H1 (cell line): ENCODE data around the gene DGKH. TPM values are rescaled to one million over a fixed set of nuclear protein-coding genes. Genes with fewer than 3 reads are reported as not detected.

Experiments
- CTCF ChIA-PET: fragments of 300-600 bp; sonication (Branson Sonifier 250); formaldehyde crosslinking; loops from one replicate; lab custom pipeline; 2021; ENCODE audit not compliant: partially characterized antibody; lab: Charles Lee
- POLR2A ChIA-PET: fragments of 300-600 bp; sonication (Branson Sonifier 250); formaldehyde crosslinking; loops from one replicate; lab custom pipeline; 2021; ENCODE audit warnings: inconsistent platforms; ENCODE audit not compliant: partially characterized antibody; lab: Charles Lee
- DNase-seq, 2 experiments: peaks; one replicate each; pipeline versions ENCODE4 v3.0.0 to v3.0.0-alpha.2; 2010 to 2022; ENCODE audit warnings: low spot score in 2 of 2, low read depth in 1 of 2, mixed read lengths in 1 of 2
- FAIRE-seq: peaks from 2 replicates; lab custom pipeline; 2011; peaks lifted over from hg19 to GRCh38; lab: Jason Lieb, UNC
- H2AFZ ChIP-seq: 2 replicates; pipeline ENCODE4 v1.8.1; 2012; ENCODE audit warnings: low read length, inconsistent platforms
- H2AK5ac ChIP-seq: 2 replicates; pipeline ENCODE4 v1.6.1; 2013; ENCODE audit warnings: low read depth, low read length
- H2BK120ac ChIP-seq: replicated peaks from 2 replicates; pipeline ENCODE3; 2013; ENCODE audit warnings: low read depth, low read length, inconsistent platforms
- H2BK12ac ChIP-seq: 2 replicates; pipeline ENCODE4 v1.6.1; 2013; ENCODE audit warnings: low read depth, low read length
- H2BK15ac ChIP-seq: 2 replicates; pipeline ENCODE4 v1.6.1; 2013; ENCODE audit warnings: low read length
- H2BK20ac ChIP-seq: 2 replicates; pipeline ENCODE4 v1.6.1; 2013; ENCODE audit warnings: low read length
- H2BK5ac ChIP-seq: 2 replicates; pipeline ENCODE4 v1.6.1; 2013; ENCODE audit warnings: low read depth, low read length
- H3K14ac ChIP-seq: 2 replicates; pipeline ENCODE4 v1.6.1; 2013; ENCODE audit warnings: inconsistent platforms; ENCODE audit not compliant: insufficient read length
- H3K18ac ChIP-seq: 2 replicates; pipeline ENCODE4 v1.6.1; 2013; ENCODE audit warnings: low read length; ENCODE audit errors: extremely low read depth
- H3K23ac ChIP-seq: 2 replicates; pipeline ENCODE4 v1.6.1; 2013; ENCODE audit warnings: inconsistent platforms; ENCODE audit not compliant: insufficient read length
- H3K23me2 ChIP-seq: 2 replicates; pipeline ENCODE4 v1.6.1; 2013; ENCODE audit warnings: low read depth, low read length
- H3K27ac ChIP-seq: 2 replicates; pipeline ENCODE4 v1.6.1; 2011; ENCODE audit warnings: low read depth, low read length, inconsistent platforms
- H3K27me3 ChIP-seq, 4 experiments: replicated peaks in 1 of 4; 1 replicate in 1 of 4; 2 replicates in 3 of 4; pipeline versions ENCODE4 v1.6.1 to v1.8.1; 2011 to 2013; ENCODE audit warnings: low read length in 3 of 4, mild to moderate bottlenecking in 3 of 4, inconsistent platforms in 2 of 4, mixed read lengths in 2 of 4, moderate library complexity in 1 of 4; ENCODE audit not compliant: control insufficient read depth in 3 of 4, insufficient read depth in 3 of 4; ENCODE audit errors: extremely low read depth in 1 of 4
- H3K36me3 ChIP-seq, 4 experiments: 2 replicates each; pipeline versions ENCODE4 v1.6.1 to v1.8.1; 2011 to 2013; ENCODE audit warnings: mild to moderate bottlenecking in 4 of 4, low read length in 3 of 4, moderate library complexity in 2 of 4, control low read depth in 1 of 4, inconsistent platforms in 1 of 4; ENCODE audit not compliant: insufficient read depth in 4 of 4, control insufficient read depth in 2 of 4
- H3K4ac ChIP-seq: replicated peaks from 2 replicates; pipeline ENCODE3; 2013; ENCODE audit warnings: low read length, low read depth, mixed read lengths, inconsistent platforms; ENCODE audit not compliant: insufficient read length
- H3K4me1 ChIP-seq, 4 experiments: replicated peaks in 1 of 4; 1 replicate in 1 of 4; 2 replicates in 3 of 4; pipeline versions ENCODE4 v1.6.1 to v1.8.1; 2011 to 2013; ENCODE audit warnings: low read length in 3 of 4, inconsistent platforms in 2 of 4, mixed read lengths in 1 of 4; ENCODE audit not compliant: insufficient read depth in 4 of 4, control insufficient read depth in 3 of 4
- H3K4me2 ChIP-seq, 2 experiments: 2 replicates each; pipeline versions ENCODE4 v1.6.1 to v1.8.1; 2011 to 2013; ENCODE audit warnings: low read depth in 2 of 2, low read length in 2 of 2, control low read depth in 1 of 2, inconsistent platforms in 1 of 2, mild to moderate bottlenecking in 1 of 2; ENCODE audit not compliant: insufficient read depth in 1 of 2
- H3K4me3 ChIP-seq, 4 experiments: fragments of 200-600, 300-600 bp in 1 of 4; sonication (generic), shearing (Covaris generic), sonication (Bioruptor Twin) in 1 of 4; 2 replicates each; pipeline versions ENCODE4 v1.5.1 to v1.8.1; 2011 to 2016; ENCODE audit warnings: low read length in 4 of 4, low read depth in 3 of 4, control low read depth in 2 of 4, inconsistent platforms in 2 of 4, mild to moderate bottlenecking in 2 of 4, mixed read lengths in 1 of 4, moderate library complexity in 1 of 4; ENCODE audit not compliant: insufficient read depth in 2 of 4; ENCODE audit errors: extremely low read depth in 1 of 4
- H3K56ac ChIP-seq: replicated peaks from 2 replicates; pipeline ENCODE3; 2013; ENCODE audit warnings: low read depth, mild to moderate bottlenecking, mixed read lengths, low read length, inconsistent platforms; ENCODE audit not compliant: insufficient read length
- H3K79me1 ChIP-seq: 2 replicates; pipeline ENCODE4 v1.6.1; 2013; ENCODE audit warnings: low read depth, low read length, control low read depth
- H3K79me2 ChIP-seq, 2 experiments: 2 replicates each; pipeline versions ENCODE4 v1.6.1 to v1.8.1; 2012 to 2013; ENCODE audit warnings: low read length in 2 of 2, mild to moderate bottlenecking in 2 of 2, inconsistent platforms in 1 of 2; ENCODE audit not compliant: insufficient read depth in 2 of 2, control insufficient read depth in 1 of 2
- H3K9ac ChIP-seq, 4 experiments: replicated peaks in 1 of 4; 1 replicate in 1 of 4; 2 replicates in 3 of 4; pipeline versions ENCODE4 v1.6.1 to v1.8.1; 2011 to 2013; ENCODE audit warnings: low read depth in 3 of 4, low read length in 3 of 4, control low read depth in 2 of 4, mild to moderate bottlenecking in 2 of 4, moderate library complexity in 2 of 4, inconsistent platforms in 1 of 4; ENCODE audit errors: extremely low read depth in 1 of 4
- H3K9me3 ChIP-seq, 2 experiments: 2 replicates each; pipeline versions ENCODE4 v1.6.1 to v1.8.1; 2012 to 2013; ENCODE audit warnings: mild to moderate bottlenecking in 2 of 2, moderate library complexity in 2 of 2, control low read depth in 1 of 2, inconsistent platforms in 1 of 2, low read depth in 1 of 2, low read length in 1 of 2, mixed read lengths in 1 of 2; ENCODE audit not compliant: insufficient read depth in 2 of 2
- H4K20me1 ChIP-seq, 2 experiments: replicated peaks in 1 of 2; 2 replicates each; pipeline versions ENCODE3 to v1.8.1; 2011 to 2013; ENCODE audit warnings: inconsistent platforms in 2 of 2, low read length in 2 of 2, mild to moderate bottlenecking in 1 of 2; ENCODE audit not compliant: insufficient read depth in 2 of 2, control insufficient read depth in 1 of 2
- H4K5ac ChIP-seq: 2 replicates; pipeline ENCODE4 v1.6.1; 2013; ENCODE audit warnings: low read length, low read depth, mixed read lengths, inconsistent platforms; ENCODE audit not compliant: insufficient read length
- H4K8ac ChIP-seq: 2 replicates; pipeline ENCODE4 v1.8.0; 2013; ENCODE audit warnings: mild to moderate bottlenecking, moderate library complexity, low read length, inconsistent platforms; ENCODE audit not compliant: insufficient read depth; ENCODE audit errors: extremely low read depth
- H4K91ac ChIP-seq: replicated peaks from 2 replicates; pipeline ENCODE3; 2013; ENCODE audit warnings: low read length, mixed read lengths, inconsistent platforms; ENCODE audit not compliant: insufficient read length
- CHD1 ChIP-seq: IDR thresholded peaks from 2 replicates; pipeline ENCODE4 v1.6.1; 2012; ENCODE audit warnings: low read depth, low read length, improper control_type of control experiment
- CHD2 ChIP-seq: IDR thresholded peaks from 2 replicates; pipeline ENCODE4 v1.6.1; 2012; ENCODE audit warnings: low read length, improper control_type of control experiment
- CREB1 ChIP-seq: IDR thresholded peaks from 2 replicates; pipeline ENCODE4 v1.6.1; 2012; ENCODE audit warnings: inconsistent platforms
- CTBP2 ChIP-seq: IDR thresholded peaks from 2 replicates; pipeline ENCODE4 v1.7.0; 2011; ENCODE audit warnings: borderline replicate concordance, mild to moderate bottlenecking, moderate library complexity, mixed read lengths, low read length; ENCODE audit not compliant: insufficient read depth, insufficient read length
- EGR1 ChIP-seq: IDR thresholded peaks from 2 replicates; pipeline ENCODE4 v1.6.1; 2011; ENCODE audit warnings: low read depth, low read length, borderline replicate concordance
- EZH2 ChIP-seq: fragments of 200-600 bp; sonication (generic); IDR thresholded peaks from 2 replicates; pipeline ENCODE4 v1.7.1; 2012; ENCODE audit warnings: low read depth, mild to moderate bottlenecking, moderate library complexity, low read length, inconsistent platforms; ENCODE audit not compliant: severe bottlenecking
- KDM5A ChIP-seq: fragments of 200-600 bp; IDR thresholded peaks from 2 replicates; pipeline ENCODE4 v1.7.1; 2012; ENCODE audit warnings: mild to moderate bottlenecking, low read length, inconsistent platforms, mixed read lengths
- POLR2AphosphoS5 ChIP-seq: IDR thresholded peaks from 2 replicates; pipeline ENCODE4 v1.6.1; 2011; ENCODE audit warnings: low read depth, low read length
- RBBP5 ChIP-seq: IDR thresholded peaks from 2 replicates; pipeline ENCODE4 v1.7.1; 2012; ENCODE audit warnings: low read depth, mild to moderate bottlenecking, inconsistent platforms, low read length, moderate library complexity, borderline replicate concordance
- SIRT6 ChIP-seq: IDR thresholded peaks from one replicate; pipeline ENCODE4 v1.7.1; 2012; ENCODE audit warnings: low read length, inconsistent platforms
- SP4 ChIP-seq: IDR thresholded peaks from 2 replicates; pipeline ENCODE4 v1.6.1; 2012; ENCODE audit warnings: low read length, inconsistent platforms
- TCF12 ChIP-seq: IDR thresholded peaks from 2 replicates; pipeline ENCODE4 v1.6.1; 2011; ENCODE audit warnings: low read depth, mild to moderate bottlenecking, low read length
- USF2 ChIP-seq: IDR thresholded peaks from 2 replicates; pipeline ENCODE4 v1.6.1; 2011; ENCODE audit warnings: low read length, improper control_type of control experiment
- WGBS, 2 experiments: shearing (Covaris generic) in 1 of 2; methylation state at CpG; one replicate each; pipeline versions ENCODE4 v1.1.6 to v1.1.7; 2013 to 2015; ENCODE audit warnings: low lambda C conversion rate in 2 of 2, mixed read lengths in 2 of 2, inconsistent platforms in 1 of 2, low coverage in 1 of 2, missing lambda C conversion rate in 1 of 2; ENCODE audit not compliant: insufficient replicate concordance in 2 of 2, insufficient coverage in 1 of 2, insufficient read length in 1 of 2; ENCODE audit errors: extremely low coverage in 1 of 2, missing lambda C conversion rate in 1 of 2; 5-methylcytosine and 5-hydroxymethylcytosine counted together
- polyA plus RNA-seq, 7 experiments: library from polyadenylated mRNA; depleted of rRNA in 3 of 7; stranded (reverse) in 5 of 7; unstranded in 2 of 7; fragments of >200 nt in 5 of 7; fragments of 200-250 nt in 2 of 7; gene quantifications; 1 replicate in 5 of 7; 2 replicates in 1 of 7; 4 replicates in 1 of 7; pipeline versions ENCODE4 v1.2.1 to v1.2.3, GENCODE V29; 2011 to 2013; ENCODE audit warnings: missing spikeins in 2 of 7, mixed read lengths in 2 of 7
- total RNA-seq: library from RNA; stranded (reverse); fragmentation: NEBNext Ultra II Directional; extraction: Animal tissue kit (Norgen Biotek cat#: 25700); gene quantifications from 2 replicates; pipeline ENCODE4 v1.2.1, GENCODE V29; 2021

The DGKH gene
- total and polyA plus RNA-seq, 2 of the 8 experiments (the other 6 are each of a cell fraction or from before 2014, with no cell fraction given): 2.1 to 7.9 TPM

GRCh38 chr13:42084722-42085121 lies 36.3 kb downstream of the DGKH start:
- Histone ChIP-seq H3K79me1 (no peaks in the 10 kb centered on the region), H3K4me3 (no peak overlapping the region), H2AFZ (no peak overlapping the region), H4K91ac (no peak overlapping the region), H3K23me2 (no peaks in the 10 kb centered on the region; the same call in 1 of the 2 replicates), H2BK120ac (no peak overlapping the region), H4K8ac (no peak overlapping the region), H3K27ac (no peak overlapping the region), H2BK15ac (no peak overlapping the region), H3K18ac (no peak overlapping the region), H3K27me3 (no peaks in the 10 kb centered on the region), H3K23ac (no peak overlapping the region), H4K20me1 (no peaks in the 10 kb centered on the region), H2AK5ac (no peak overlapping the region), H4K5ac (no peak overlapping the region), H2BK5ac (no peak overlapping the region), H3K4ac (no peak overlapping the region), H3K4me1 (no peaks in the 10 kb centered on the region), H3K9ac (no peak overlapping the region), H3K4me2 (no peak overlapping the region), H3K79me2 (no peaks in the 10 kb centered on the region), H3K56ac (no peak overlapping the region), H3K9me3 (peaks cover 4 to 6% of the 10 kb centered on the region in 2 experiments; a peak in 3 of 4 replicates), H2BK12ac (no peak overlapping the region), H3K36me3 (0 out of 8 replicates have a peak, but pooled peaks cover 0 to 2% (median 0%) of the 10 kb centered on the region in 4 experiments), H2BK20ac (no peak overlapping the region), H3K14ac (no peak overlapping the region)
- POLR2A ChIA-PET: no interaction called here
- FAIRE-seq: no peak
- TF ChIP-seq CHD2 (no peak), TCF12 (no peak), CTBP2 (no peak), EGR1 (no peak), EZH2 (no peak), CHD1 (no peak), SIRT6 (no peak), CREB1 (no peak), SP4 (no peak), KDM5A (no peak), USF2 (no peak), POLR2AphosphoS5 (no peak), RBBP5 (no peak)
- 89% methylated on average over 1 of the region's 1 CpG; no CpG with 5 or more reads in 1 of the 2 experiments for WGBS, 2 experiments
- DNase-seq: no peak
- CTCF ChIA-PET: interaction anchor here (0.6 to 1.3 kb wide), 2 partner anchors 13 to 704 kb away, joined by 3 read pairs; no protein-coding TSS in a partner anchor
